ENCODE measurements around the gene CDK5RAP1. TPM values are rescaled to one million over a fixed set of nuclear protein-coding genes. Genes with fewer than 3 reads are reported as not detected.

The CDK5RAP1 gene
- total RNA-seq, 1 experiment from 2014 or later, result 56.3 TPM

DNA sequence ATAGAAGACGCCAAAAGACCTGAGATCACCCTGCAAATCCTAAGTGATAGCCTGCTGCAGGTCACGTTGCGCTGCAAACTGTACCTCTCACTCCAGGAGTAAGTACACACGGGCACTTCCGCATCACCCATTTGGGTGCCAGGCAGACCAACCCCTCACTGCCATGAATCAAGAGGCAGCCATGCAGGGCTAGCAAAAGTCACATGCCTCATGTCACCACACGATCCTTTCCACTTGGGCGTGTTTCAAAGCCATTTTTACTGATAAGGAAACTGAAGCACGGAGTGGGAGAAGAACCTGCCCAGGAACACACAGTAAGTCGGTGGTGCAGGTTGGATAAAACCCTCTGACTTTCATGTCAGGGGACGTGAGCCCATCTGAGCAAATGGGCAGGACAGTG lies 81.3 kb downstream of the CDK5RAP1 start (continued):
- TF ChIP-seq KAT7 (CRISPR knock-in tag; IDR thresholded peaks at IDR 0.05; ENCODE audit: borderline replicate concordance), result no peak
- TF ChIP-seq GTF2I (CRISPR knock-in tag; conservative IDR thresholded peaks at IDR 0.05), result no peak
- TF ChIP-seq, protein P1, sequence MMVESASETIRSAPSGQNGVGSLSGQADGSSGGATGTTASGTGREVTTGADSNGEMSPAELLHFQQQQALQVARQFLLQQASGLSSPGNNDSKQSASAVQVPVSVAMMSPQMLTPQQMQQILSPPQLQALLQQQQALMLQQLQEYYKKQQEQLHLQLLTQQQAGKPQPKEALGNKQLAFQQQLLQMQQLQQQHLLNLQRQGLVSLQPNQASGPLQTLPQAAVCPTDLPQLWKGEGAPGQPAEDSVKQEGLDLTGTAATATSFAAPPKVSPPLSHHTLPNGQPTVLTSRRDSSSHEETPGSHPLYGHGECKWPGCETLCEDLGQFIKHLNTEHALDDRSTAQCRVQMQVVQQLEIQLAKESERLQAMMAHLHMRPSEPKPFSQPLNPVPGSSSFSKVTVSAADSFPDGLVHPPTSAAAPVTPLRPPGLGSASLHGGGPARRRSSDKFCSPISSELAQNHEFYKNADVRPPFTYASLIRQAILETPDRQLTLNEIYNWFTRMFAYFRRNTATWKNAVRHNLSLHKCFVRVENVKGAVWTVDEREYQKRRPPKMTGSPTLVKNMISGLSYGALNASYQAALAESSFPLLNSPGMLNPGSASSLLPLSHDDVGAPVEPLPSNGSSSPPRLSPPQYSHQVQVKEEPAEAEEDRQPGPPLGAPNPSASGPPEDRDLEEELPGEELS (CRISPR knock-in tag; IDR thresholded peaks at IDR 0.05), result no peak
- no peak for TF ChIP-seq TCF7 (CRISPR knock-in tag; IDR thresholded peaks at IDR 0.05; ENCODE audit: low read depth)

DNA sequence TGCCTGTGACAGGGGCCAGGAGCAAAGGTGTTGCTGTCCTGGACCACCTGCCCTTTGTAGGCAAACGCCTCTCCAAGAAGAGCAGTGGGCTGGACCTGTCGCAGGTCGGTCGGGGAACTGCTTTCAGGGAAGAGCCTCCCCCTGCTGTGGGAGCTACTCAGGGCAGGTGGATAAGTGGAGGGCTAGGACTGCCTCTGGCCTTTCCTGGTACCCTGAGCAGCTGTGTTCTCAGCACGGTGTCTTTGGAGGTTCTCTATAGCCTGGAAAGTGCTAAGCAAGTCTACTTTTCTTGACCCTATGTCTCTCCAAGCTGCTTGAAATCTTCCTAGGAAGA lies 83.3 kb downstream of the CDK5RAP1 start:
- POLR2A ChIA-PET, result no interaction called here
- H3K27ac Mint-ChIP-seq, result no peak overlapping the region
- H3K27me3 Mint-ChIP-seq (ENCODE audit: low read depth), result no peaks in the 10 kb centered on the region; the same call in 1 of the 2 replicates
- no peaks in the 10 kb centered on the region for H3K4me1 Mint-ChIP-seq
- no peaks in the 10 kb centered on the region for H3K36me3 Mint-ChIP-seq
- DNase-seq (ENCODE audit: low spot score), result peak; percentile 28
- CTCF ChIA-PET, result interaction anchor here (1.0 kb wide), 1 partner anchor 349 kb away, joined by 3 read pairs; no protein-coding TSS in a partner anchor
- H3K9me3 Mint-ChIP-seq, result no peaks in the 10 kb centered on the region
- no peak for TF ChIP-seq CREB1 (CRISPR knock-in tag; IDR thresholded peaks at IDR 0.05)
- TF ChIP-seq, protein P2, sequence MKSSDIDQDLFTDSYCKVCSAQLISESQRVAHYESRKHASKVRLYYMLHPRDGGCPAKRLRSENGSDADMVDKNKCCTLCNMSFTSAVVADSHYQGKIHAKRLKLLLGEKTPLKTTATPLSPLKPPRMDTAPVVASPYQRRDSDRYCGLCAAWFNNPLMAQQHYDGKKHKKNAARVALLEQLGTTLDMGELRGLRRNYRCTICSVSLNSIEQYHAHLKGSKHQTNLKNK (CRISPR knock-in tag; IDR thresholded peaks at IDR 0.05), result no peak
- TF ChIP-seq, protein P3, sequence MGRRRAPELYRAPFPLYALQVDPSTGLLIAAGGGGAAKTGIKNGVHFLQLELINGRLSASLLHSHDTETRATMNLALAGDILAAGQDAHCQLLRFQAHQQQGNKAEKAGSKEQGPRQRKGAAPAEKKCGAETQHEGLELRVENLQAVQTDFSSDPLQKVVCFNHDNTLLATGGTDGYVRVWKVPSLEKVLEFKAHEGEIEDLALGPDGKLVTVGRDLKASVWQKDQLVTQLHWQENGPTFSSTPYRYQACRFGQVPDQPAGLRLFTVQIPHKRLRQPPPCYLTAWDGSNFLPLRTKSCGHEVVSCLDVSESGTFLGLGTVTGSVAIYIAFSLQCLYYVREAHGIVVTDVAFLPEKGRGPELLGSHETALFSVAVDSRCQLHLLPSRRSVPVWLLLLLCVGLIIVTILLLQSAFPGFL (CRISPR knock-in tag; IDR thresholded peaks at IDR 0.05; ENCODE audit: borderline replicate concordance), result 0 out of 2 replicates have a peak, but pooled peaks have one; percentile 45
- no peak overlapping the region for H3K4me3 Mint-ChIP-seq
- peak; percentile 75 for ATAC-seq

DNA sequence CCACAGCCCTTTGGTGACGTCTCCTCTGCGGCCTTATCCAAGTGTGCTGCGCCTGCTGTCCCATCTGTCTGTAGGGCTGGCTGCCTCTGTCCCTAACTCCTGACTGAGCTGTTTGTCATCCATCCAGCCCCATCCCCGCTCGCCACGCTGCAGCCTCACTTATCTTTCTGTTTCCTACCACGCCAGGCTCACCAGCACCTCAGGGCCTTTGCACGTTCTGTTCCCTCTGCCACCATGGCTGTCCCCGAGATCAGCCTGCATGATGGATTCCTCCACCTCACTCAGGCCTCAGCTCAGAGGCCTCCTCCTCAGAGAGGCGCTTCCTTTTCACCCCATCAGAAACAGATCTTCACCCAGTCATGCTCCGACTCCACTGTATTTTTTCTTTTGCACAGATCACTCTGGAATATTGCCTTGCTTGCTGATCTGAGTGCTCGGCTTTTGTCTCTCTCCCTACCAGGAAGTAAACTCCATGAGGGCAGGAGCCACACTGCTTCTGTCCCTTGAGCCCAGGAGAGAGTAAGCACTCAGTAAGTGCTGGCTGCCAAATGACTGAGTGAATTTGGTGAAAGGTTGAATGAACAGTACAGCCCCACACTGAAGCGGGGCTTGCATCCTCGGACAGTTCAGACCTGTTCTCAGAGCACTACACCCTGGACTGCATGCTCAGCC lies 83.8 kb downstream of the CDK5RAP1 start:
- Mint-ChIP-seq H3K4me1 (no peaks in the 10 kb centered on the region), H3K36me3 (no peaks in the 10 kb centered on the region), H3K27me3 (ENCODE audit: low read depth) (no peaks in the 10 kb centered on the region; the same call in 1 of the 2 replicates), H3K9me3 (no peaks in the 10 kb centered on the region), H3K27ac (no peak overlapping the region), H3K4me3 (no peak overlapping the region)
- ChIA-PET POLR2A (no interaction called here), CTCF (interaction anchor here (1.0 kb wide), 1 partner anchor 350 kb away, joined by 3 read pairs; no protein-coding TSS in a partner anchor)
- DNase-seq (ENCODE audit: low spot score), result no peak
- TF ChIP-seq ESRRA (CRISPR knock-in tag; IDR thresholded peaks at IDR 0.05; ENCODE audit: borderline replicate concordance) (no peak), RELA (CRISPR knock-in tag; IDR thresholded peaks at IDR 0.05; ENCODE audit: borderline replicate concordance) (no peak)
- ATAC-seq, result no peak

DNA sequence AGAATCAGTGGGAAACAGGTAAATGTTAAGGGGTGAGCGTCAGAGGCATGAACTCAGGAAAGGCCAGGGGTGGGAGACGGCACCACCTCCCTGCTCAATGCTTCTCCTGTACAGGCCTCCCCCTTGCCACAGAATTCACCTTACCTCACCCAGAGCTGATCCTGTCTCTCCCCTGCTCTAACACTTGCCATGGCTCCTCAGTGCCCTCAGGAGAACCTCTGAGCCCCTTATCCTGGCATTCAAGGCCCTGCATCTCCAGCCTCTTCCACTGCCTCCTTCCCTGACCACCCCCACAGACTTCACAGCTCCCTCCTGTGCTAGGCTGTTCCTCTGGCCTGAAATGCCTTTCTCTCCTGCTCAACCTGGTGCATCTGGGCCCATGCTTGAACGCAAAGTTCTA lies 84.4 kb downstream of the CDK5RAP1 start:
- no peak overlapping the region for H3K27ac Mint-ChIP-seq
- H3K27me3 Mint-ChIP-seq (ENCODE audit: low read depth), result no peaks in the 10 kb centered on the region; the same call in 1 of the 2 replicates
- no peaks in the 10 kb centered on the region for H3K36me3 Mint-ChIP-seq
- no peaks in the 10 kb centered on the region for H3K9me3 Mint-ChIP-seq
- CTCF ChIA-PET, result no interaction called here
- no peak for ATAC-seq
- no peak overlapping the region for H3K4me3 Mint-ChIP-seq
- POLR2A ChIA-PET, result no interaction called here
- DNase-seq (ENCODE audit: low spot score), result no peak
- H3K4me1 Mint-ChIP-seq, result no peaks in the 10 kb centered on the region
- TF ChIP-seq ZNF219 (CRISPR knock-in tag; IDR thresholded peaks at IDR 0.05; ENCODE audit: borderline replicate concordance) (no peak), CBFB (CRISPR knock-in tag; IDR thresholded peaks at IDR 0.05; ENCODE audit: low read depth) (no peak), IRF2 (CRISPR knock-in tag; IDR thresholded peaks at IDR 0.05; ENCODE audit: borderline replicate concordance, low read depth) (no peak), ZNF121 (CRISPR knock-in tag; IDR thresholded peaks at IDR 0.05) (no peak), NR2C2 (CRISPR knock-in tag; IDR thresholded peaks at IDR 0.05) (no peak), JAZF1 (CRISPR knock-in tag; IDR thresholded peaks at IDR 0.05) (no peak), TCF7 (CRISPR knock-in tag; IDR thresholded peaks at IDR 0.05; ENCODE audit: low read depth) (no peak), ZNF671 (CRISPR knock-in tag; IDR thresholded peaks at IDR 0.05) (no peak), SOX15 (CRISPR knock-in tag; IDR thresholded peaks at IDR 0.05) (no peak)
- TF ChIP-seq, protein P2 (CRISPR knock-in tag; IDR thresholded peaks at IDR 0.05), result no peak
- TF ChIP-seq, protein P4, sequence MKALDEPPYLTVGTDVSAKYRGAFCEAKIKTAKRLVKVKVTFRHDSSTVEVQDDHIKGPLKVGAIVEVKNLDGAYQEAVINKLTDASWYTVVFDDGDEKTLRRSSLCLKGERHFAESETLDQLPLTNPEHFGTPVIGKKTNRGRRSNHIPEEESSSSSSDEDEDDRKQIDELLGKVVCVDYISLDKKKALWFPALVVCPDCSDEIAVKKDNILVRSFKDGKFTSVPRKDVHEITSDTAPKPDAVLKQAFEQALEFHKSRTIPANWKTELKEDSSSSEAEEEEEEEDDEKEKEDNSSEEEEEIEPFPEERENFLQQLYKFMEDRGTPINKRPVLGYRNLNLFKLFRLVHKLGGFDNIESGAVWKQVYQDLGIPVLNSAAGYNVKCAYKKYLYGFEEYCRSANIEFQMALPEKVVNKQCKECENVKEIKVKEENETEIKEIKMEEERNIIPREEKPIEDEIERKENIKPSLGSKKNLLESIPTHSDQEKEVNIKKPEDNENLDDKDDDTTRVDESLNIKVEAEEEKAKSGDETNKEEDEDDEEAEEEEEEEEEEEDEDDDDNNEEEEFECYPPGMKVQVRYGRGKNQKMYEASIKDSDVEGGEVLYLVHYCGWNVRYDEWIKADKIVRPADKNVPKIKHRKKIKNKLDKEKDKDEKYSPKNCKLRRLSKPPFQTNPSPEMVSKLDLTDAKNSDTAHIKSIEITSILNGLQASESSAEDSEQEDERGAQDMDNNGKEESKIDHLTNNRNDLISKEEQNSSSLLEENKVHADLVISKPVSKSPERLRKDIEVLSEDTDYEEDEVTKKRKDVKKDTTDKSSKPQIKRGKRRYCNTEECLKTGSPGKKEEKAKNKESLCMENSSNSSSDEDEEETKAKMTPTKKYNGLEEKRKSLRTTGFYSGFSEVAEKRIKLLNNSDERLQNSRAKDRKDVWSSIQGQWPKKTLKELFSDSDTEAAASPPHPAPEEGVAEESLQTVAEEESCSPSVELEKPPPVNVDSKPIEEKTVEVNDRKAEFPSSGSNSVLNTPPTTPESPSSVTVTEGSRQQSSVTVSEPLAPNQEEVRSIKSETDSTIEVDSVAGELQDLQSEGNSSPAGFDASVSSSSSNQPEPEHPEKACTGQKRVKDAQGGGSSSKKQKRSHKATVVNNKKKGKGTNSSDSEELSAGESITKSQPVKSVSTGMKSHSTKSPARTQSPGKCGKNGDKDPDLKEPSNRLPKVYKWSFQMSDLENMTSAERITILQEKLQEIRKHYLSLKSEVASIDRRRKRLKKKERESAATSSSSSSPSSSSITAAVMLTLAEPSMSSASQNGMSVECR (CRISPR knock-in tag; IDR thresholded peaks at IDR 0.05; ENCODE audit: borderline replicate concordance), result no peak
- TF ChIP-seq, protein P5, sequence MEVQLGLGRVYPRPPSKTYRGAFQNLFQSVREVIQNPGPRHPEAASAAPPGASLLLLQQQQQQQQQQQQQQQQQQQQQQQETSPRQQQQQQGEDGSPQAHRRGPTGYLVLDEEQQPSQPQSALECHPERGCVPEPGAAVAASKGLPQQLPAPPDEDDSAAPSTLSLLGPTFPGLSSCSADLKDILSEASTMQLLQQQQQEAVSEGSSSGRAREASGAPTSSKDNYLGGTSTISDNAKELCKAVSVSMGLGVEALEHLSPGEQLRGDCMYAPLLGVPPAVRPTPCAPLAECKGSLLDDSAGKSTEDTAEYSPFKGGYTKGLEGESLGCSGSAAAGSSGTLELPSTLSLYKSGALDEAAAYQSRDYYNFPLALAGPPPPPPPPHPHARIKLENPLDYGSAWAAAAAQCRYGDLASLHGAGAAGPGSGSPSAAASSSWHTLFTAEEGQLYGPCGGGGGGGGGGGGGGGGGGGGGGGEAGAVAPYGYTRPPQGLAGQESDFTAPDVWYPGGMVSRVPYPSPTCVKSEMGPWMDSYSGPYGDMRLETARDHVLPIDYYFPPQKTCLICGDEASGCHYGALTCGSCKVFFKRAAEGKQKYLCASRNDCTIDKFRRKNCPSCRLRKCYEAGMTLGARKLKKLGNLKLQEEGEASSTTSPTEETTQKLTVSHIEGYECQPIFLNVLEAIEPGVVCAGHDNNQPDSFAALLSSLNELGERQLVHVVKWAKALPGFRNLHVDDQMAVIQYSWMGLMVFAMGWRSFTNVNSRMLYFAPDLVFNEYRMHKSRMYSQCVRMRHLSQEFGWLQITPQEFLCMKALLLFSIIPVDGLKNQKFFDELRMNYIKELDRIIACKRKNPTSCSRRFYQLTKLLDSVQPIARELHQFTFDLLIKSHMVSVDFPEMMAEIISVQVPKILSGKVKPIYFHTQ (CRISPR knock-in tag; IDR thresholded peaks at IDR 0.05), result no peak

Data from WTC11 (cell line).